Measurements from ENCODE around the gene AUTS2.

Gene AUTS2

GRCh38 chr7:70459546-70459945 lies 861.3 kb downstream of the AUTS2 start:
- no peak for TF ChIP-seq CTCF (IDR thresholded peaks at IDR 0.05)

- no peak for TF ChIP-seq CTCF (IDR thresholded peaks at IDR 0.05)
Observed at GRCh38 chr7:70460071-70460470, 861.8 kb downstream of the AUTS2 start.

GRCh38 chr7:70460562-70460961 lies 862.3 kb downstream of the AUTS2 start:
- no peak for TF ChIP-seq CTCF (IDR thresholded peaks at IDR 0.05)

GRCh38 chr7:70463352-70463938 lies 865.2 kb downstream of the AUTS2 start:
- no peak for TF ChIP-seq CTCF (IDR thresholded peaks at IDR 0.05)

GRCh38 chr7:70466725-70467364 lies 868.6 kb downstream of the AUTS2 start:
- TF ChIP-seq CTCF (IDR thresholded peaks at IDR 0.05), result no peak

- TF ChIP-seq CTCF (IDR thresholded peaks at IDR 0.05), result no peak
Observed at GRCh38 chr7:70470746-70471145, 872.5 kb downstream of the AUTS2 start.

GRCh38 chr7:70472601-70473237 lies 874.4 kb downstream of the AUTS2 start:
- TF ChIP-seq CTCF (IDR thresholded peaks at IDR 0.05), result no peak

Data from LNCAP (cell line).